BE2C (cell line): ENCODE measurements around the gene SMPD4.
"Not testable (repeated sequence)": the region's sequence is repeated elsewhere in the genome, so short reads cannot be mapped to it uniquely, and the experiment has no call there.

Experiments
- DNase-seq: peaks from one replicate; pipeline ENCODE4 v3.0.0-alpha.2; 2020
- H3K27me3 ChIP-seq: fragments of 250-450 bp; sonication (Bioruptor Pico); 2 replicates; pipeline ENCODE4 v1.5.1; 2020; ENCODE audit warnings: mild to moderate bottlenecking
- H3K36me3 ChIP-seq: fragments of 250-450 bp; sonication (Bioruptor Pico); 2 replicates; pipeline ENCODE4 v1.5.1; 2020; ENCODE audit warnings: mild to moderate bottlenecking
- H3K4me1 ChIP-seq: fragments of 250-450 bp; sonication (Bioruptor Pico); 2 replicates; pipeline ENCODE4 v1.5.1; 2020
- H3K4me3 ChIP-seq: 2 replicates; pipeline ENCODE4 v1.5.1; 2011; ENCODE audit warnings: low read depth, low read length
- H3K9me3 ChIP-seq: fragments of 250-450 bp; sonication (Bioruptor Pico); 2 replicates; pipeline ENCODE4 v1.5.1; 2020
- TF ChIP-seq, protein P1 (sequence below): IDR thresholded peaks from 2 replicates; pipeline ENCODE4 v1.5.1; 2012; ENCODE audit warnings: mild to moderate bottlenecking, low read depth, low read length

SMPD4 gene

GRCh38 chr2:130186391-130186790 lies 5.0 kb upstream of the SMPD4 start:
- Histone ChIP-seq H3K27me3 (no peaks in the 10 kb centered on the region), H3K4me1 (no peaks in the 10 kb centered on the region), H3K36me3 (no peaks in the 10 kb centered on the region), H3K4me3 (no peak overlapping the region), H3K9me3 (no peaks in the 10 kb centered on the region)
- DNase-seq: no peak
- TF ChIP-seq, protein P1, sequence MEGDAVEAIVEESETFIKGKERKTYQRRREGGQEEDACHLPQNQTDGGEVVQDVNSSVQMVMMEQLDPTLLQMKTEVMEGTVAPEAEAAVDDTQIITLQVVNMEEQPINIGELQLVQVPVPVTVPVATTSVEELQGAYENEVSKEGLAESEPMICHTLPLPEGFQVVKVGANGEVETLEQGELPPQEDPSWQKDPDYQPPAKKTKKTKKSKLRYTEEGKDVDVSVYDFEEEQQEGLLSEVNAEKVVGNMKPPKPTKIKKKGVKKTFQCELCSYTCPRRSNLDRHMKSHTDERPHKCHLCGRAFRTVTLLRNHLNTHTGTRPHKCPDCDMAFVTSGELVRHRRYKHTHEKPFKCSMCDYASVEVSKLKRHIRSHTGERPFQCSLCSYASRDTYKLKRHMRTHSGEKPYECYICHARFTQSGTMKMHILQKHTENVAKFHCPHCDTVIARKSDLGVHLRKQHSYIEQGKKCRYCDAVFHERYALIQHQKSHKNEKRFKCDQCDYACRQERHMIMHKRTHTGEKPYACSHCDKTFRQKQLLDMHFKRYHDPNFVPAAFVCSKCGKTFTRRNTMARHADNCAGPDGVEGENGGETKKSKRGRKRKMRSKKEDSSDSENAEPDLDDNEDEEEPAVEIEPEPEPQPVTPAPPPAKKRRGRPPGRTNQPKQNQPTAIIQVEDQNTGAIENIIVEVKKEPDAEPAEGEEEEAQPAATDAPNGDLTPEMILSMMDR: no peak

GRCh38 chr2:130185896-130186295 lies 4.5 kb upstream of the SMPD4 start:
- Histone ChIP-seq H3K36me3 (no peaks in the 10 kb centered on the region), H3K9me3 (no peaks in the 10 kb centered on the region), H3K4me3 (no peak overlapping the region), H3K27me3 (no peaks in the 10 kb centered on the region), H3K4me1 (no peaks in the 10 kb centered on the region)
- DNase-seq: no peak
- TF ChIP-seq, protein P1: no peak

DNA sequence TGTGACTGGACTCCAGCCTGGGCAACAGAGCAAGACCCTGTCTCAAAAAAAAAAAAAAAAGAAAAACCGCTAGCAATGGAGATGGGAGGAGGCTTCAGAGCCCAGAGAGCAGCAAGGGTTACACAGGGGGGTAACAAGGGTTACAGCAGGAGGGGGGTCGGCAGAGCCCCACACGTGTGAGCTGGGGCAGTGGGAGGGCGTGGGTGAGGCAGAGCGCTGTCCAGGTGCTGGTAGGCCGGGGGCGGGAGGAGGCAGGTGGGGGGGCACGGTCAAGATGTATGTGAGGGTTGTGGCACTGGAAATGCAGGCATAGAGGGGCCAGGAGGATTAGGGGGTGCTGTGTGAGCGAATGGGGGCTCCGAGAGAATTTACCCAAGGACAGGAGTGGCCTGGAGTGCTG lies 4.0 kb upstream of the SMPD4 start:
- Histone ChIP-seq H3K9me3 (no peaks in the 10 kb centered on the region), H3K27me3 (no peaks in the 10 kb centered on the region), H3K36me3 (no peaks in the 10 kb centered on the region), H3K4me1 (no peaks in the 10 kb centered on the region), H3K4me3 (no peak overlapping the region)
- TF ChIP-seq, protein P1: no peak
- DNase-seq: no peak

DNA sequence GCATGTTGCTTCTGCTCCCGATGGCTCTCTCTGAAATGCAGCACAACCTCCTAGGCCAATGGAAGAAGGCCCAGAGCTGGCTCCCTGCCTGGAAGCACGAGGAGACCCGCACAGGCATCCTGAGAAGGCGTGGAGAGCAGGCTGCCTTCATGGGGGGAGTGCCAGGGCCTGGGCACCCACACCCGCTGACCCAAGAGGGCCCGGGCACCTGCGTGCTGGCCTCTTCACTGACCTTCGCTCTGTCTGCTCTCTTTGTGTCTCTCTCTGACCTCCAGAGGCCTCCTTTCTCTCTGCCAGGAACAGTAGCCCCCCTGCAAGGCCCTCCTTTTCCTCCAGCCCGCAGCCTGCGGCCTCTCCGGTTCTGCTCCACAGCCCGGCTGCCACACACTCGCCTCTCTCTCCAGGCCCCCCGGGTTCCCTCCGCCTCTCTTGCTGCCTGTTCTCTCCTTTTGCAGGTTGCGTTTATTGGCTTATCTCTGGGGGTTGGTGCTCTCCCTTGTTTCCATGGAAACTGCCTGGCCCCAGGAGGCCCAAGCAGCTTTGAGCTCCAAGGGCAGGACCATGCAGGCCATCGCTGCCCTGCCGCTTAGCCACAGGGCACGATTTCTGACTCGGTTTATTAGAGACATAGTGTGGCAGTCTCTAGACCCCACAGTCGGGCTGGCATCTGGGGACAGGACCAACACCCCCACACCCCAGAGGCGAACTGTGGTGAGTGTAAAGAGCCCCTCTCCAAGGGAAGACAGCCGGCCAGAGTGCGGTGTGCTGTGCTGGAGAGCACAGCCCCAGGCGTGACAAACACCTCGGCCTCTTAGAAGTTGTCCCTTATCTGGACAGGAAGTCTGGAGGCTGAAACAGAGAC lies 2.3 kb upstream of the SMPD4 start:
- TF ChIP-seq, protein P1: no peak
- Histone ChIP-seq H3K36me3 (no peaks in the 10 kb centered on the region), H3K4me3 (peak overlapping the region; percentile 61)

DNA sequence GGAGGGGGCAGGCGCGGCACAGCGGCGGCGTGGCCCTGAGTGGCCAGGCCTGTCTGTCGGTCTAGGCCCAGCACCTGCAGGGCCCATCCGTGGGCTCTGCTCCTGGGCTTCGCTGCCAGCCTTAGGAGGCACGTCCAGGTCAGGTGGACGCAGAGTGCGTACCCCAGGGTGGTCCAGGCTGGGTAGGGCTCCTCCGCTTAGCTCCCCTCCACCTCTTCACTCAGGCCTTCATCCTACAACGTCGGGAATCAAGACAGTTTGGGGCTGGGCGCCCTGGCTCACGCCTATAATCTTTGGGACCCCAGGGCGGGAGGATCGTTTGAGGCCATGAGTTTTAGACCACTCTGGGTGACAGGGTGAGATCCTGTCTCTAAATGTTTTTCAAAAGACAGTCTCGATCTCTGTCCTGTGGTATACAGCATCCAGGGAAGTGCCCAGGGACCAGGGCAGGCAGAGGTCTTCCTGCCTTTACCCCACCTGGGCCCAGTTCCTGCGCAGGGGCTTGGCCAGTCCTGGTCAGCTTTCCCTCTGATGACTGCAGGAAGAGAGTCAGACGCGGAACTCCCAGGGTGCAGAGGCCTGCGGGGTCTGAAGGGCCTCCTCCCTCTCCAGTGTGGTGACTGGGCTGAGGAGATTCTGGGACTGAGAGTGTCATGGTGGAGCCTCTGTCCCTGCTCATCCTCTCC lies 1.6 kb upstream of the SMPD4 start:
- DNase-seq, H3K9me3 ChIP-seq, H3K36me3 ChIP-seq, H3K27me3 ChIP-seq, H3K4me1 ChIP-seq: not testable (repeated sequence)
- H3K4me3 ChIP-seq: peak overlapping the region; percentile 61

More for the DNA sequence above, 2.3 kb upstream of the SMPD4 start:
- no peaks in the 10 kb centered on the region for H3K27me3 ChIP-seq
- no peaks in the 10 kb centered on the region for H3K4me1 ChIP-seq
- no peaks in the 10 kb centered on the region for H3K9me3 ChIP-seq
- peak; percentile 74 for DNase-seq

- TF ChIP-seq, protein P1: peak; percentile 37; the same call in 1 of the 2 replicates
- H3K4me3 ChIP-seq: peak within 1 kb of the TSS; percentile 87
- DNase-seq: peak; percentile 84
- not testable (repeated sequence) for H3K27me3 ChIP-seq, H3K9me3 ChIP-seq, H3K4me1 ChIP-seq, H3K36me3 ChIP-seq
Observed at GRCh38 chr2:130181880-130182682, 679 bp upstream of the SMPD4 start, which contains the start of gene MZT2B. TSS of gene MZT2B (plus strand) at chr2:130182262. CDS start at chr2:130182283, 21 bp downstream.

DNA sequence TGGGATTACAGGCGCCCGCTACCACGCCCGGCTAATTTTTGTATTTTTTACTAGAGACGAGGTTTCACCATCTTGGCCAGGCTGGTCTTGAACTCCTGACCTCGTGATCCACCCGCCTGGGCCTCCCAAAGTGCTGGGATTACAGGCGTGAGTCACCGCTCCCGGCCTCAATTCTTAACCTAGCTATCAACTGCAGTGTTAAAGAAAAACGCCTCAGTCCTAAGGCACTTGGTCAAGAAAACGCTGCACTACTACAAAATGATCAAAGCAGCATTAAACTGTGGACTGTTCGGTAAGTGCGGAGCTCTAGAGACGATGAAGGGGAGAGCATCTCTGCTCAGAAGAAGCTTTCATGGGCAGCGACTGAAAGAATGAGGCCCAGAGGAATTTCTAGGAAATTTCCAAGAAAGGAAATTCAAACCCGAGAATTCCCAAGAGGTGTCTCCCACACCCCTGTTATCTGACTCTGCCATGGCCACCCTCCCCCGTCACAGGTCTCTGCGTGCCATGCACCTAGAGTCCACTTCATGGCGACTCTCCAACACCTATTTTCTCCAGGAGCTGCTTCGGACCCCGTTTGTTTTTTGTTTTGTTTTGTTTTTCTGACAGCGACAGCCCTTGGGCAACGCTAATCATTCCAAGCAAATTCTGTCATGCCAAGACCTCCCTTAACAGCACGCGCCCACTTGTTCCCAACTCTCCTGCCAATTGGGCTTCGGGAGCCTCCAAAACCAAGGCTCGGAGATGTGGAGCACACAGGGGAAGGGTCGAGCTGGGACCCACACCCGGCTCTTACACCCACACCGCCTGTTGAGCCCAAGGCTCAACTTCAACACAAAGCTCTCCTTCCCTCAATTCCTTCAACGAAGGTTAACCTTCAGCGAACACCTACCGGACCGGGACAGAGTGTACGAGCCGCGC lies 738 bp downstream of the SMPD4 start:
- not testable (repeated sequence) for H3K36me3 ChIP-seq, H3K4me1 ChIP-seq, H3K27me3 ChIP-seq, H3K9me3 ChIP-seq, DNase-seq
- H3K4me3 ChIP-seq: peak overlapping the region; percentile 87

DNA sequence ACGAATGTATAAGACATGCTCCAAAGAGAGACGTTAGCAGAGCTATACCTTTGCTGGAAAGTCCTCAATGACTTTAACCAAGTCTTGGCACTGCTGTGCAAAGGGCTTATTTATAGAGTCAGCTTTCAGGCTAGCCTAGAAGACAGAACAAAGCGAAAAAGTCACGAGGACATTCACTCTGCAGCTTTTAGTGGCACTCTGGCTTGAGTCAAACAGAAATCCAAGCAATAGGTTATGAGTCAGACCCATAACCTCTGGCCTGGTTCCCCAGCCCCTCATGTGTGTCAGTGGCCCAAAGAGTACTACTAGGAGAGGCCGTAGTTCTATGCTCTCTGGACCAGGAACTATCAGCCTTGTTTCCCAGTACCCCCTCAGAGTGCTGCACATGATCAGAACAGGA lies 6.5 kb downstream of the SMPD4 start:
- H3K9me3 ChIP-seq, H3K4me1 ChIP-seq, H3K4me3 ChIP-seq, H3K27me3 ChIP-seq, H3K36me3 ChIP-seq, DNase-seq: not testable (repeated sequence)
